ENCODE results near the gene CXCR4.
"Not testable (repeated sequence)": the region's sequence is repeated elsewhere in the genome, so short reads cannot be mapped to it uniquely, and the experiment has no call there.

CXCR4 gene

GRCh38 chr2:136077107-136077506, 40.8 kb downstream of the CXCR4 start:
- DNase-seq (ENCODE audit: low read depth in 3 of 3) = no peak

- no peak for DNase-seq (ENCODE audit: low read depth in 3 of 3)
Observed at GRCh38 chr2:136075476-136075875, 42.5 kb downstream of the CXCR4 start.

- no peak for DNase-seq (ENCODE audit: low read depth in 3 of 3)
Observed at GRCh38 chr2:136072621-136073020, 45.3 kb downstream of the CXCR4 start.

GRCh38 chr2:136071887-136072286, 46.1 kb downstream of the CXCR4 start:
- not testable (repeated sequence) for DNase-seq (ENCODE audit: low read depth in 3 of 3)

GRCh38 chr2:136070913-136071312, 47.0 kb downstream of the CXCR4 start:
- DNase-seq (ENCODE audit: low read depth in 3 of 3) = no peak

- no peak for DNase-seq (ENCODE audit: low read depth in 3 of 3)
Observed at GRCh38 chr2:136069773-136070172, 48.2 kb downstream of the CXCR4 start.

- no peak for DNase-seq (ENCODE audit: low read depth in 3 of 3)
Observed at GRCh38 chr2:136068581-136069227, 49.2 kb downstream of the CXCR4 start.

GRCh38 chr2:136067897-136068580, 49.9 kb downstream of the CXCR4 start:
- DNase-seq (ENCODE audit: low read depth in 3 of 3) = no peak

- DNase-seq (ENCODE audit: low read depth in 3 of 3) = no peak
Observed at GRCh38 chr2:136067459-136067858, 50.5 kb downstream of the CXCR4 start.

- DNase-seq (ENCODE audit: low read depth in 3 of 3) = no peak
Observed at GRCh38 chr2:136065907-136066306, 52.0 kb downstream of the CXCR4 start.

GRCh38 chr2:136065384-136065783, 52.6 kb downstream of the CXCR4 start:
- no peak for DNase-seq (ENCODE audit: low read depth in 3 of 3)

Measured in stimulated activated CD4-positive, alpha-beta T cell treated with anti-CD3 and anti-CD28 coated beads, TNF-alpha, amount 100 ng/mL, for 24 hours (primary cell).